Choroid plexus epithelial cell (primary cell): ENCODE results near the gene GPR183.

Experiments used
- DNase-seq: peaks from one replicate; pipeline ENCODE4 v3.0.0-alpha.2; 2010; ENCODE audit warnings: low read depth
- H3K4me3 ChIP-seq: 2 replicates; pipeline ENCODE4 v1.5.1; 2011; ENCODE audit warnings: low read depth, mild to moderate bottlenecking, control low read depth, low read length, moderate library complexity
- CTCF ChIP-seq: conservative IDR thresholded peaks from 2 replicates; pipeline ENCODE4 v1.5.1; 2011; ENCODE audit warnings: low read depth, mild to moderate bottlenecking, control low read depth, inconsistent platforms, low read length, moderate library complexity

Gene GPR183

GRCh38 chr13:99261059-99261458 is 46.1 kb downstream of the GPR183 start:
- no peak for DNase-seq
- no peak overlapping the region for H3K4me3 ChIP-seq
- TF ChIP-seq CTCF, result no peak

- H3K4me3 ChIP-seq, result no peak overlapping the region
- TF ChIP-seq CTCF, result no peak
- no peak for DNase-seq
Measured at GRCh38 chr13:99260216-99260615, 47.0 kb downstream of the GPR183 start.

GRCh38 chr13:99258946-99259345 is 48.3 kb downstream of the GPR183 start:
- TF ChIP-seq CTCF, result no peak
- H3K4me3 ChIP-seq, result no peak overlapping the region
- no peak for DNase-seq

- no peak within 1 kb of the TSS for H3K4me3 ChIP-seq
- DNase-seq, result no peak
- TF ChIP-seq CTCF, result no peak
Measured at GRCh38 chr13:99258210-99258860, 48.9 kb downstream of the GPR183 start, which contains the start of gene GPR18. GPR18 (minus strand) TSS chr13:99258379; CDS start chr13:99255872, 2,507 bp downstream.

- TF ChIP-seq CTCF, result no peak
- no peak for DNase-seq
- no peak overlapping the region for H3K4me3 ChIP-seq
Measured at GRCh38 chr13:99257291-99257690, 49.9 kb downstream of the GPR183 start.

- TF ChIP-seq CTCF, result no peak
Measured at GRCh38 chr13:99256709-99257108, 50.5 kb downstream of the GPR183 start.

GRCh38 chr13:99256283-99256682 is 50.9 kb downstream of the GPR183 start:
- H3K4me3 ChIP-seq, result no peak overlapping the region
- peak; percentile 5 for DNase-seq
- TF ChIP-seq CTCF, result no peak

More at GRCh38 chr13:99256709-99257108, 50.5 kb downstream of the GPR183 start:
- H3K4me3 ChIP-seq, result no peak overlapping the region
- peak; percentile 79 for DNase-seq
